GM23338 (cell line): Measurements from ENCODE around the gene BANP.
"Not testable (repeated sequence)": the region's sequence is repeated elsewhere in the genome, so short reads cannot be mapped to it uniquely, and the experiment has no call there.

Source experiments
- CREB1 ChIP-seq: fragments of 250-450 bp; sonication (Bioruptor Pico); IDR thresholded peaks from 2 replicates; pipeline ENCODE4 v1.5.0; 2020; ENCODE audit warnings: low read depth, mild to moderate bottlenecking, moderate library complexity
- CTCF ChIP-seq, 2 experiments: fragments of 200-600 bp in 1 of 2; sonication (generic) in 1 of 2; conservative IDR thresholded peaks; 2 replicates each; pipeline versions ENCODE4 v1.5.1 to v1.6.1; 2016 to 2017; ENCODE audit warnings: antibody characterized with exemption in 2 of 2, low read depth in 2 of 2, mild to moderate bottlenecking in 2 of 2, moderate library complexity in 1 of 2
- EZH2 ChIP-seq: fragments of 200-600 bp; sonication (generic); IDR thresholded peaks from one replicate; pipeline ENCODE4 v1.8.0; 2017; ENCODE audit warnings: antibody characterized with exemption, mild to moderate bottlenecking, low read depth; ENCODE audit not compliant: unreplicated experiment
- EZH2phosphoT487 ChIP-seq: fragments of 200-600 bp; sonication (generic); IDR thresholded peaks from one replicate; pipeline ENCODE4 v1.8.1; 2018; ENCODE audit warnings: antibody characterized with exemption; ENCODE audit not compliant: unreplicated experiment
- POLR2AphosphoS5 ChIP-seq: IDR thresholded peaks from 2 replicates; pipeline ENCODE4 v1.6.1; 2016; ENCODE audit warnings: antibody characterized with exemption, low read depth
- REST ChIP-seq: IDR thresholded peaks from one replicate; pipeline ENCODE4 v1.6.1; 2018; ENCODE audit warnings: antibody characterized with exemption; ENCODE audit not compliant: unreplicated experiment
- ZNF114 ChIP-seq: fragments of 250-450 bp; sonication (Bioruptor Pico); IDR thresholded peaks from 2 replicates; pipeline ENCODE4 v1.5.0; 2020; ENCODE audit warnings: mild to moderate bottlenecking, moderate library complexity
- ZNF462 ChIP-seq: fragments of 250-450 bp; sonication (Bioruptor Pico); IDR thresholded peaks from 2 replicates; pipeline ENCODE4 v1.5.0; 2020; ENCODE audit warnings: mild to moderate bottlenecking, moderate library complexity

GRCh38 chr16:87912691-87913090 is 38.5 kb upstream of the BANP start:
- not testable (repeated sequence) for TF ChIP-seq CTCF (conservative IDR thresholded peaks at IDR 0.05; ENCODE audit: low read depth in 2 of 2); EZH2; POLR2AphosphoS5; ZNF114 (CRISPR knock-in tag); EZH2phosphoT487; CREB1; ZNF462 (CRISPR knock-in tag); REST
